Measurements from ENCODE around the gene MAML2.

The MAML2 gene

GRCh38 chr11:96017856-96018255 is 325.1 kb downstream of the MAML2 start:
- H3K4me1 ChIP-seq (ENCODE audit: control insufficient read depth in 2 of 2, insufficient read depth in 2 of 2, low read length in 2 of 2): peaks cover 0 to 2% of the 10 kb centered on the region in 2 donors

GRCh38 chr11:96016978-96017502 is 326.0 kb downstream of the MAML2 start:
- Histone ChIP-seq H3K9me3 (ENCODE audit: control insufficient read depth in 2 of 2, low read length in 2 of 2) (no peaks in the 10 kb centered on the region), H3K27ac (ENCODE audit: low read depth in 2 of 2, low read length in 2 of 2) (no peak overlapping the region), H3K27me3 (ENCODE audit: control insufficient read depth in 2 of 2, insufficient read depth in 2 of 2, low read length in 2 of 2) (no peaks in the 10 kb centered on the region), H3K36me3 (ENCODE audit: control insufficient read depth in 2 of 2, insufficient read depth in 2 of 2, low read length in 2 of 2) (no peaks in the 10 kb centered on the region), H3K4me1 (ENCODE audit: control insufficient read depth in 2 of 2, insufficient read depth in 2 of 2, low read length in 2 of 2) (peaks cover 2 to 8% of the 10 kb centered on the region in 2 donors), H3K9ac (ENCODE audit: low read depth in 1 of 2, low read length in 2 of 2) (no peak overlapping the region), H3K4me3 (ENCODE audit: low read length in 2 of 2) (no peak overlapping the region)

More at GRCh38 chr11:96017856-96018255, 325.1 kb downstream of the MAML2 start:
- Histone ChIP-seq H3K9ac (ENCODE audit: low read depth in 1 of 2, low read length in 2 of 2) (no peak overlapping the region), H3K36me3 (ENCODE audit: control insufficient read depth in 2 of 2, insufficient read depth in 2 of 2, low read length in 2 of 2) (no peaks in the 10 kb centered on the region), H3K27ac (ENCODE audit: low read depth in 2 of 2, low read length in 2 of 2) (no peak overlapping the region), H3K27me3 (ENCODE audit: control insufficient read depth in 2 of 2, insufficient read depth in 2 of 2, low read length in 2 of 2) (no peaks in the 10 kb centered on the region), H3K9me3 (ENCODE audit: control insufficient read depth in 2 of 2, low read length in 2 of 2) (no peaks in the 10 kb centered on the region), H3K4me3 (ENCODE audit: low read length in 2 of 2) (no peak overlapping the region)

GRCh38 chr11:96015906-96016565 is 327.0 kb downstream of the MAML2 start:
- H3K4me1 ChIP-seq (ENCODE audit: control insufficient read depth in 2 of 2, insufficient read depth in 2 of 2, low read length in 2 of 2): peaks cover 7 to 15% of the 10 kb centered on the region in 2 donors

GRCh38 chr11:96014217-96014616 is 328.8 kb downstream of the MAML2 start:
- H3K4me3 ChIP-seq (ENCODE audit: low read length in 2 of 2): no peak overlapping the region
- no peaks in the 10 kb centered on the region for H3K36me3 ChIP-seq (ENCODE audit: control insufficient read depth in 2 of 2, insufficient read depth in 2 of 2, low read length in 2 of 2)
- H3K27me3 ChIP-seq (ENCODE audit: control insufficient read depth in 2 of 2, insufficient read depth in 2 of 2, low read length in 2 of 2): no peaks in the 10 kb centered on the region
- H3K9me3 ChIP-seq (ENCODE audit: control insufficient read depth in 2 of 2, low read length in 2 of 2): no peaks in the 10 kb centered on the region
- no peak overlapping the region for H3K27ac ChIP-seq (ENCODE audit: low read depth in 2 of 2, low read length in 2 of 2)
- peaks cover 7 to 15% of the 10 kb centered on the region in 2 donors for H3K4me1 ChIP-seq (ENCODE audit: control insufficient read depth in 2 of 2, insufficient read depth in 2 of 2, low read length in 2 of 2)
- H3K9ac ChIP-seq (ENCODE audit: low read depth in 1 of 2, low read length in 2 of 2): no peak overlapping the region

More at GRCh38 chr11:96015906-96016565, 327.0 kb downstream of the MAML2 start:
- no peaks in the 10 kb centered on the region for H3K27me3 ChIP-seq (ENCODE audit: control insufficient read depth in 2 of 2, insufficient read depth in 2 of 2, low read length in 2 of 2)
- no peak overlapping the region for H3K4me3 ChIP-seq (ENCODE audit: low read length in 2 of 2)
- no peak overlapping the region for H3K9ac ChIP-seq (ENCODE audit: low read depth in 1 of 2, low read length in 2 of 2)
- no peaks in the 10 kb centered on the region for H3K36me3 ChIP-seq (ENCODE audit: control insufficient read depth in 2 of 2, insufficient read depth in 2 of 2, low read length in 2 of 2)
- no peaks in the 10 kb centered on the region for H3K9me3 ChIP-seq (ENCODE audit: control insufficient read depth in 2 of 2, low read length in 2 of 2)
- no peak overlapping the region for H3K27ac ChIP-seq (ENCODE audit: low read depth in 2 of 2, low read length in 2 of 2)

- H3K27ac ChIP-seq (ENCODE audit: low read depth in 2 of 2, low read length in 2 of 2): no peak overlapping the region
- no peak overlapping the region for H3K4me3 ChIP-seq (ENCODE audit: low read length in 2 of 2)
- no peak overlapping the region for H3K9ac ChIP-seq (ENCODE audit: low read depth in 1 of 2, low read length in 2 of 2)
- H3K4me1 ChIP-seq (ENCODE audit: control insufficient read depth in 2 of 2, insufficient read depth in 2 of 2, low read length in 2 of 2): peaks cover 7 to 15% of the 10 kb centered on the region in 2 donors
- H3K9me3 ChIP-seq (ENCODE audit: control insufficient read depth in 2 of 2, low read length in 2 of 2): no peaks in the 10 kb centered on the region
- no peaks in the 10 kb centered on the region for H3K36me3 ChIP-seq (ENCODE audit: control insufficient read depth in 2 of 2, insufficient read depth in 2 of 2, low read length in 2 of 2)
- H3K27me3 ChIP-seq (ENCODE audit: control insufficient read depth in 2 of 2, insufficient read depth in 2 of 2, low read length in 2 of 2): no peaks in the 10 kb centered on the region
Measured at GRCh38 chr11:96013461-96014213, 329.4 kb downstream of the MAML2 start.

- Histone ChIP-seq H3K4me1 (ENCODE audit: control insufficient read depth in 2 of 2, insufficient read depth in 2 of 2, low read length in 2 of 2) (peaks cover 7 to 15% of the 10 kb centered on the region in 2 donors), H3K36me3 (ENCODE audit: control insufficient read depth in 2 of 2, insufficient read depth in 2 of 2, low read length in 2 of 2) (no peaks in the 10 kb centered on the region), H3K27me3 (ENCODE audit: control insufficient read depth in 2 of 2, insufficient read depth in 2 of 2, low read length in 2 of 2) (no peaks in the 10 kb centered on the region), H3K9ac (ENCODE audit: low read depth in 1 of 2, low read length in 2 of 2) (no peak overlapping the region), H3K27ac (ENCODE audit: low read depth in 2 of 2, low read length in 2 of 2) (peak overlapping the region; percentile 9 to 50), H3K9me3 (ENCODE audit: control insufficient read depth in 2 of 2, low read length in 2 of 2) (no peaks in the 10 kb centered on the region), H3K4me3 (ENCODE audit: low read length in 2 of 2) (peak overlapping the region; percentile 4 to 20)
Measured at GRCh38 chr11:96012086-96012824, 330.7 kb downstream of the MAML2 start.

GRCh38 chr11:96010683-96011082 is 332.3 kb downstream of the MAML2 start:
- Histone ChIP-seq H3K4me3 (ENCODE audit: low read length in 2 of 2) (no peak overlapping the region), H3K27ac (ENCODE audit: low read depth in 2 of 2, low read length in 2 of 2) (no peak overlapping the region)

GRCh38 chr11:96008161-96008720 is 334.8 kb downstream of the MAML2 start:
- peaks cover 6 to 15% of the 10 kb centered on the region in 2 donors for H3K4me1 ChIP-seq (ENCODE audit: control insufficient read depth in 2 of 2, insufficient read depth in 2 of 2, low read length in 2 of 2)
- no peaks in the 10 kb centered on the region for H3K36me3 ChIP-seq (ENCODE audit: control insufficient read depth in 2 of 2, insufficient read depth in 2 of 2, low read length in 2 of 2)
- no peaks in the 10 kb centered on the region for H3K9me3 ChIP-seq (ENCODE audit: control insufficient read depth in 2 of 2, low read length in 2 of 2)
- H3K9ac ChIP-seq (ENCODE audit: low read depth in 1 of 2, low read length in 2 of 2): no peak overlapping the region
- H3K27me3 ChIP-seq (ENCODE audit: control insufficient read depth in 2 of 2, insufficient read depth in 2 of 2, low read length in 2 of 2): no peaks in the 10 kb centered on the region
- H3K4me3 ChIP-seq (ENCODE audit: low read length in 2 of 2): no peak overlapping the region
- H3K27ac ChIP-seq (ENCODE audit: low read depth in 2 of 2, low read length in 2 of 2): no peak overlapping the region

More at GRCh38 chr11:96010683-96011082, 332.3 kb downstream of the MAML2 start:
- H3K9ac ChIP-seq (ENCODE audit: low read depth in 1 of 2, low read length in 2 of 2): no peak overlapping the region
- peaks cover 7 to 15% of the 10 kb centered on the region in 2 donors for H3K4me1 ChIP-seq (ENCODE audit: control insufficient read depth in 2 of 2, insufficient read depth in 2 of 2, low read length in 2 of 2)
- no peaks in the 10 kb centered on the region for H3K9me3 ChIP-seq (ENCODE audit: control insufficient read depth in 2 of 2, low read length in 2 of 2)
- no peaks in the 10 kb centered on the region for H3K36me3 ChIP-seq (ENCODE audit: control insufficient read depth in 2 of 2, insufficient read depth in 2 of 2, low read length in 2 of 2)
- no peaks in the 10 kb centered on the region for H3K27me3 ChIP-seq (ENCODE audit: control insufficient read depth in 2 of 2, insufficient read depth in 2 of 2, low read length in 2 of 2)

- H3K36me3 ChIP-seq (ENCODE audit: control insufficient read depth in 2 of 2, insufficient read depth in 2 of 2, low read length in 2 of 2): no peaks in the 10 kb centered on the region
- no peak overlapping the region for H3K9ac ChIP-seq (ENCODE audit: low read depth in 1 of 2, low read length in 2 of 2)
- H3K9me3 ChIP-seq (ENCODE audit: control insufficient read depth in 2 of 2, low read length in 2 of 2): no peaks in the 10 kb centered on the region
- no peak overlapping the region for H3K27ac ChIP-seq (ENCODE audit: low read depth in 2 of 2, low read length in 2 of 2)
- H3K4me3 ChIP-seq (ENCODE audit: low read length in 2 of 2): no peak overlapping the region
- H3K27me3 ChIP-seq (ENCODE audit: control insufficient read depth in 2 of 2, insufficient read depth in 2 of 2, low read length in 2 of 2): no peaks in the 10 kb centered on the region
- H3K4me1 ChIP-seq (ENCODE audit: control insufficient read depth in 2 of 2, insufficient read depth in 2 of 2, low read length in 2 of 2): no peaks in the 10 kb centered on the region
Measured at GRCh38 chr11:96006037-96006436, 337.0 kb downstream of the MAML2 start.
